Ishikawa (cell line): ENCODE data around the gene LRRC3B.

ENCODE experiments used
- CEBPB ChIP-seq: IDR thresholded peaks from 2 replicates; pipeline ENCODE4 v1.6.1; 2012
- CREB1 ChIP-seq: IDR thresholded peaks from 2 replicates; pipeline ENCODE4 v1.6.1; 2012; ENCODE audit warnings: low read depth
- EGR1 ChIP-seq: IDR thresholded peaks from 2 replicates; pipeline ENCODE4 v1.6.1; 2012
- EP300 ChIP-seq: IDR thresholded peaks from 2 replicates; pipeline ENCODE4 v1.6.1; 2012; ENCODE audit warnings: borderline replicate concordance
- FOXM1 ChIP-seq: IDR thresholded peaks from 2 replicates; pipeline ENCODE4 v1.6.1; 2012; ENCODE audit warnings: low read depth, borderline replicate concordance
- MAX ChIP-seq: IDR thresholded peaks from 2 replicates; pipeline ENCODE4 v1.6.1; 2012
- NFIC ChIP-seq: IDR thresholded peaks from 2 replicates; pipeline ENCODE4 v1.6.1; 2012
- RAD21 ChIP-seq: IDR thresholded peaks from 2 replicates; pipeline ENCODE4 v1.6.1; 2012; ENCODE audit warnings: low read depth
- REST ChIP-seq: IDR thresholded peaks from 2 replicates; pipeline ENCODE4 v1.6.1; 2012; ENCODE audit warnings: low read depth, mild to moderate bottlenecking
- TAF1 ChIP-seq: IDR thresholded peaks from 2 replicates; pipeline ENCODE4 v1.6.1; 2012; ENCODE audit warnings: low read depth, mild to moderate bottlenecking
- TCF12 ChIP-seq: IDR thresholded peaks from 2 replicates; pipeline ENCODE4 v1.6.1; 2012; ENCODE audit warnings: low read depth
- TEAD4 ChIP-seq: IDR thresholded peaks from 2 replicates; pipeline ENCODE4 v1.6.1; 2012
- USF1 ChIP-seq: IDR thresholded peaks from 2 replicates; pipeline ENCODE4 v1.6.1; 2012
- YY1 ChIP-seq: IDR thresholded peaks from 2 replicates; pipeline ENCODE4 v1.6.1; 2012; ENCODE audit warnings: low read depth
- ZBTB7A ChIP-seq: IDR thresholded peaks from 2 replicates; pipeline ENCODE4 v1.6.1; 2012; ENCODE audit warnings: low read depth

The LRRC3B gene

GRCh38 chr3:26687466-26687865 is 64.9 kb downstream of the LRRC3B start:
- no peak for TF ChIP-seq ZBTB7A

GRCh38 chr3:26699553-26699952 is 77.0 kb downstream of the LRRC3B start:
- TF ChIP-seq ZBTB7A (no peak), EGR1 (no peak), EP300 (no peak), RAD21 (no peak), REST (no peak), TEAD4 (no peak), CREB1 (no peak), YY1 (no peak), FOXM1 (no peak), NFIC (no peak), CEBPB (no peak), TAF1 (no peak), USF1 (no peak), MAX (no peak), TCF12 (no peak)

GRCh38 chr3:26703519-26703918 is 80.9 kb downstream of the LRRC3B start:
- TF ChIP-seq FOXM1 (no peak), NFIC (no peak), REST (no peak), RAD21 (no peak), CREB1 (no peak)

- TF ChIP-seq TCF12 (no peak), YY1 (no peak), MAX (no peak), USF1 (no peak), CREB1 (no peak), CEBPB (no peak), RAD21 (no peak), TAF1 (no peak), FOXM1 (no peak), EP300 (no peak), REST (no peak), NFIC (no peak)
Measured at GRCh38 chr3:26704736-26705135, 82.2 kb downstream of the LRRC3B start.

- no peak for TF ChIP-seq TCF12
- no peak for TF ChIP-seq EGR1
- no peak for TF ChIP-seq CEBPB
- no peak for TF ChIP-seq FOXM1
- no peak for TF ChIP-seq MAX
- TF ChIP-seq REST = no peak
- TF ChIP-seq RAD21 = no peak
- TF ChIP-seq USF1 = no peak
- TF ChIP-seq NFIC = no peak
- no peak for TF ChIP-seq EP300
- TF ChIP-seq CREB1 = no peak
- no peak for TF ChIP-seq YY1
- no peak for TF ChIP-seq TEAD4
- TF ChIP-seq TAF1 = no peak
Measured at GRCh38 chr3:26708501-26708900, 85.9 kb downstream of the LRRC3B start.
